ENCODE results near the gene TRIM26.

Gene TRIM26

DNA sequence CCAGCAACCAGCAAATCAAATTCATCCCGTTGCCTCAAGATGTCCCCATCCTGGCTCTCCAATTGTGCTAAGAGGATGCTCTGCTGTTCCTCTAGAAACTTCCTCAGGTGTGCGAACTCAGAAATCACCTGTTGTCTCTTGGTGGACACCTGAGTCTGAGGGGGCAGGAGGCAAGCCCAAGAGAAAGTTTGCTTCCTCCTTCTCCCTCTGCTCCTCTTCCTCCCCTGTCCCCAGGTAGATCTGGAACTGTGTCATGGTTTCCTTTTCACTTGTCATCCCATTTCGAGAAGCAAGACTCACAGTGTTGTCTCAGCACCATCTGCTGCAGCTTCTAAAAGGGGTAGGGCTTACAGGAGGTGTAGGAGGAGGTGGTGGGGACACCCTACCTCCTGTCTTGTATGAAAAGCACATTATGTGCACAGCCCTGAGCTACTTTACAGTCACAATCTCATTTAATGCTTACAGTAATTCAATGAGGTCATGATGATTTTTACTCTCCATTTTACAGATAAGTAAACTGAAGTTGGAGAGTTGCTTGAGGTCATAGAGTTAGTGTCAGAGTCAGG is 54.6 kb downstream of the TRIM26 start:
- H3K27ac ChIP-seq (ENCODE audit: insufficient read depth in 1 of 2, low read depth in 1 of 2, low read length in 2 of 2, poor library complexity in 1 of 2, severe bottlenecking in 2 of 2) = no peak overlapping the region

DNA sequence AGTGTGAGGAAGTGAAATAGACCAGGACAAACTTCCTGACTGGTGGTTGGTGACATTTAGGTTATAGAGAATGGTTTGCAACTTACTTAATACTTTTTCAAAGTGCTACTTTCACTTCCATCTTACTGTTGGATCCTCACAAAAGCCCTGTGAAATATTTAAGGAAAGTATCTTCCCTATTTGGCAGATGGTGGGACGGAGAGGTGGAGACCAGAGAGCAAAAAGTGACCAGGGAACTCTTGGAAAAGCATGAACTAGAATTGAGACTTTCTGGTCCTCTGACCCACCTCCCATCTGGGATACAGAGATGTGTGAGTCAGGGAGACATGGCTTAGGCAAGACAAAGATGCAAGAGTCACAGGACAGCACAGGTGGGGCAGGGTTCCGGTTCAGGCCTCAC is 55.2 kb downstream of the TRIM26 start:
- Histone ChIP-seq H3K36me3 (ENCODE audit: control insufficient read depth in 4 of 4, insufficient read depth in 4 of 4, low read length in 3 of 4) (no peaks in the 10 kb centered on the region), H3K4me1 (ENCODE audit: control extremely low read depth in 1 of 4, control insufficient read depth in 4 of 4, insufficient read depth in 4 of 4, low read length in 3 of 4) (peaks cover 0 to 29% (median 12%) of the 10 kb centered on the region in 4 experiments), H3K27me3 (replicated peaks in 2 of 5; ENCODE audit: control insufficient read depth in 4 of 5, insufficient read depth in 5 of 5, low read length in 4 of 5) (no peaks in the 10 kb centered on the region), H3K27ac (ENCODE audit: insufficient read depth in 1 of 2, low read depth in 1 of 2, low read length in 2 of 2, poor library complexity in 1 of 2, severe bottlenecking in 2 of 2) (no peak overlapping the region), H3K4me3 (ENCODE audit: control insufficient read depth in 1 of 7, extremely low read depth in 1 of 7, insufficient read depth in 4 of 7, low read depth in 2 of 7, low read length in 6 of 7) (no peak overlapping the region), H3K9me3 (ENCODE audit: control extremely low read depth in 1 of 5, control insufficient read depth in 4 of 5, insufficient read depth in 2 of 5, low read depth in 1 of 5, low read length in 4 of 5) (no peaks in the 10 kb centered on the region)
- DNase-seq = no peak
- WGBS (ENCODE audit: insufficient coverage) = 100% methylated on average over 1 of the region's 2 CpGs
- POLR2A ChIA-PET = no interaction called here
- CTCF ChIA-PET = interaction anchor here (0.7 to 1.2 kb wide), 2 partner anchors 9 to 87 kb away, joined by 3 read pairs; no protein-coding TSS in a partner anchor

More for the DNA sequence above, 54.6 kb downstream of the TRIM26 start:
- no peaks in the 10 kb centered on the region for H3K27me3 ChIP-seq (replicated peaks in 2 of 5; ENCODE audit: control insufficient read depth in 4 of 5, insufficient read depth in 5 of 5, low read length in 4 of 5)
- DNase-seq = no peak
- POLR2A ChIA-PET = no interaction called here
- H3K36me3 ChIP-seq (ENCODE audit: control insufficient read depth in 4 of 4, insufficient read depth in 4 of 4, low read length in 3 of 4) = no peaks in the 10 kb centered on the region
- H3K4me1 ChIP-seq (ENCODE audit: control extremely low read depth in 1 of 4, control insufficient read depth in 4 of 4, insufficient read depth in 4 of 4, low read length in 3 of 4) = peaks cover 0 to 29% (median 13%) of the 10 kb centered on the region in 4 experiments
- no peaks in the 10 kb centered on the region for H3K9me3 ChIP-seq (ENCODE audit: control extremely low read depth in 1 of 5, control insufficient read depth in 4 of 5, insufficient read depth in 2 of 5, low read depth in 1 of 5, low read length in 4 of 5)
- 92% methylated on average over 2 of the region's 3 CpGs for WGBS (ENCODE audit: insufficient coverage)
- H3K4me3 ChIP-seq (ENCODE audit: control insufficient read depth in 1 of 7, extremely low read depth in 1 of 7, insufficient read depth in 4 of 7, low read depth in 2 of 7, low read length in 6 of 7) = no peak overlapping the region
- CTCF ChIA-PET = interaction anchor here (0.7 to 1.2 kb wide), 2 partner anchors 10 to 88 kb away, joined by 3 read pairs; no protein-coding TSS in a partner anchor

GRCh38 chr6:30157581-30157980 is 55.6 kb downstream of the TRIM26 start:
- peaks cover 0 to 30% (median 14%) of the 10 kb centered on the region in 4 experiments for H3K4me1 ChIP-seq (ENCODE audit: control extremely low read depth in 1 of 4, control insufficient read depth in 4 of 4, insufficient read depth in 4 of 4, low read length in 3 of 4)
- H3K4me3 ChIP-seq (ENCODE audit: control insufficient read depth in 1 of 7, extremely low read depth in 1 of 7, insufficient read depth in 4 of 7, low read depth in 2 of 7, low read length in 6 of 7) = no peak overlapping the region
- ChIA-PET POLR2A (no interaction called here), CTCF (interaction anchor here (1.1 to 1.2 kb wide), 2 partner anchors 26 to 87 kb away, joined by 3 read pairs; no protein-coding TSS in a partner anchor)
- H3K36me3 ChIP-seq (ENCODE audit: control insufficient read depth in 4 of 4, insufficient read depth in 4 of 4, low read length in 3 of 4) = no peaks in the 10 kb centered on the region
- H3K27ac ChIP-seq (ENCODE audit: insufficient read depth in 1 of 2, low read depth in 1 of 2, low read length in 2 of 2, poor library complexity in 1 of 2, severe bottlenecking in 2 of 2) = no peak overlapping the region
- no peaks in the 10 kb centered on the region for H3K9me3 ChIP-seq (ENCODE audit: control extremely low read depth in 1 of 5, control insufficient read depth in 4 of 5, insufficient read depth in 2 of 5, low read depth in 1 of 5, low read length in 4 of 5)
- no peak for DNase-seq
- H3K27me3 ChIP-seq (replicated peaks in 2 of 5; ENCODE audit: control insufficient read depth in 4 of 5, insufficient read depth in 5 of 5, low read length in 4 of 5) = no peaks in the 10 kb centered on the region

GRCh38 chr6:30156774-30157173 is 56.4 kb downstream of the TRIM26 start:
- CTCF ChIA-PET = interaction anchor here (1.1 kb wide), 1 partner anchor 26 kb away, joined by 3 read pairs; no protein-coding TSS in a partner anchor
- no peak overlapping the region for H3K4me3 ChIP-seq (ENCODE audit: control insufficient read depth in 1 of 7, extremely low read depth in 1 of 7, insufficient read depth in 4 of 7, low read depth in 2 of 7, low read length in 6 of 7)
- H3K27me3 ChIP-seq (replicated peaks in 2 of 5; ENCODE audit: control insufficient read depth in 4 of 5, insufficient read depth in 5 of 5, low read length in 4 of 5) = no peaks in the 10 kb centered on the region

GRCh38 chr6:30156262-30156599 is 57.0 kb downstream of the TRIM26 start:
- Histone ChIP-seq H3K9me3 (ENCODE audit: control extremely low read depth in 1 of 5, control insufficient read depth in 4 of 5, insufficient read depth in 2 of 5, low read depth in 1 of 5, low read length in 4 of 5) (no peaks in the 10 kb centered on the region), H3K27ac (ENCODE audit: insufficient read depth in 1 of 2, low read depth in 1 of 2, low read length in 2 of 2, poor library complexity in 1 of 2, severe bottlenecking in 2 of 2) (no peak overlapping the region), H3K4me3 (ENCODE audit: control insufficient read depth in 1 of 7, extremely low read depth in 1 of 7, insufficient read depth in 4 of 7, low read depth in 2 of 7, low read length in 6 of 7) (no peak overlapping the region), H3K4me1 (ENCODE audit: control extremely low read depth in 1 of 4, control insufficient read depth in 4 of 4, insufficient read depth in 4 of 4, low read length in 3 of 4) (peaks cover 0 to 41% (median 26%) of the 10 kb centered on the region in 4 experiments), H3K27me3 (replicated peaks in 2 of 5; ENCODE audit: control insufficient read depth in 4 of 5, insufficient read depth in 5 of 5, low read length in 4 of 5) (no peaks in the 10 kb centered on the region), H3K36me3 (ENCODE audit: control insufficient read depth in 4 of 4, insufficient read depth in 4 of 4, low read length in 3 of 4) (no peaks in the 10 kb centered on the region)
- ChIA-PET CTCF (interaction anchor here (1.1 kb wide), 1 partner anchor 25 kb away, joined by 3 read pairs; no protein-coding TSS in a partner anchor), POLR2A (no interaction called here)
- DNase-seq = no peak
- WGBS (ENCODE audit: insufficient coverage) = no CpG with 5 or more reads among the region's 4 CpGs

More at GRCh38 chr6:30156774-30157173, 56.4 kb downstream of the TRIM26 start:
- POLR2A ChIA-PET = no interaction called here
- Histone ChIP-seq H3K36me3 (ENCODE audit: control insufficient read depth in 4 of 4, insufficient read depth in 4 of 4, low read length in 3 of 4) (no peaks in the 10 kb centered on the region), H3K27ac (ENCODE audit: insufficient read depth in 1 of 2, low read depth in 1 of 2, low read length in 2 of 2, poor library complexity in 1 of 2, severe bottlenecking in 2 of 2) (no peak overlapping the region), H3K9me3 (ENCODE audit: control extremely low read depth in 1 of 5, control insufficient read depth in 4 of 5, insufficient read depth in 2 of 5, low read depth in 1 of 5, low read length in 4 of 5) (no peaks in the 10 kb centered on the region), H3K4me1 (ENCODE audit: control extremely low read depth in 1 of 4, control insufficient read depth in 4 of 4, insufficient read depth in 4 of 4, low read length in 3 of 4) (peaks cover 0 to 36% (median 21%) of the 10 kb centered on the region in 4 experiments)
- DNase-seq = no peak
- 98% methylated on average over 9 of the region's 9 CpGs for WGBS (ENCODE audit: insufficient coverage)

DNA sequence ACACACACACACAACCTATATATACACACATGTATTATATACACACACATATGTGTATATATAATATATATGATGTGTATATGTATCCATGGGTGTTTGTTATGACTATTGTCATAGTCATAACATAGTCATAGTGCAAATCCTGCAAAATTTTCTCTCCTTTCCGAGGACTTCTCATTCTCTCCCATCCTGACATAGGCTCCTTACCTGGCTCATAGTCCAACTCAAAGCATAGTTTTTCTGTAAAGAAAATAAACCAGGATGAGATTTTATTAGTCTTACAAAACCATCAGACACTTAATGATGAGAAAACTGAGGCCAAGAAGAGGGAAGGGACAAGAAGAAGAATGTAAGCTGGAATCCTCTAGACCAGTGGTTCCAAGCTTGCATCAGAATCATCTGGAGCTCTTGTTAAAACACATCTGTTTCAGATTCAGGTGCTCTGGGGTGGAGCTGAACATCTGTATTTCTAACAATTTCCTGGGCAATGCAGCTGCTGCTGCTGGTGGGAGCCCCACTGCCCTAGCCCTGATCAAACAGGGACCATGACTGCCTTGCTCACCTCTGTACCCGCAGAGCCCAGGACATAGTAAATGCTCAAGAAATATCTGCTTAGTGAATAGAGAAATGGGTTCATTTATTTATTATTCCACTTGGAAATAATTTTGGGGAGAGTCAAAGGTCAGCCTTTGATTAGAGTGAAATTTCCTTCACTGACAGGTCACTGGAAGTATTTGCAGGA is 57.5 kb downstream of the TRIM26 start:
- Histone ChIP-seq H3K27ac (ENCODE audit: insufficient read depth in 1 of 2, low read depth in 1 of 2, low read length in 2 of 2, poor library complexity in 1 of 2, severe bottlenecking in 2 of 2) (no peak overlapping the region), H3K9me3 (ENCODE audit: control extremely low read depth in 1 of 5, control insufficient read depth in 4 of 5, insufficient read depth in 2 of 5, low read depth in 1 of 5, low read length in 4 of 5) (no peaks in the 10 kb centered on the region), H3K4me1 (ENCODE audit: control extremely low read depth in 1 of 4, control insufficient read depth in 4 of 4, insufficient read depth in 4 of 4, low read length in 3 of 4) (peaks cover 0 to 47% (median 31%) of the 10 kb centered on the region in 4 experiments), H3K27me3 (replicated peaks in 2 of 5; ENCODE audit: control insufficient read depth in 4 of 5, insufficient read depth in 5 of 5, low read length in 4 of 5) (no peaks in the 10 kb centered on the region), H3K36me3 (ENCODE audit: control insufficient read depth in 4 of 4, insufficient read depth in 4 of 4, low read length in 3 of 4) (no peaks in the 10 kb centered on the region), H3K4me3 (ENCODE audit: control insufficient read depth in 1 of 7, extremely low read depth in 1 of 7, insufficient read depth in 4 of 7, low read depth in 2 of 7, low read length in 6 of 7) (no peak overlapping the region)
- ChIA-PET POLR2A (interaction anchor here (1.3 kb wide), 1 partner anchor 12 kb away, joined by 3 read pairs; no protein-coding TSS in a partner anchor), CTCF (interaction anchor here (1.2 to 2.9 kb wide), 3 partner anchors 24 to 53 kb away, joined by 3 to 14 read pairs (median 9); no protein-coding TSS in a partner anchor)
- no CpG with 5 or more reads among the region's 2 CpGs for WGBS (ENCODE audit: insufficient coverage)
- no peak for DNase-seq
